GM13976 (cell line): ENCODE data around the gene RNASEH2B.

Experiments
- DNase-seq: peaks from one replicate; pipeline ENCODE4 v3.0.0; 2012; ENCODE audit warnings: low spot score
- CTCF ChIP-seq: IDR thresholded peaks from 2 replicates; pipeline ENCODE4 v1.5.1; 2012; ENCODE audit warnings: borderline replicate concordance, mild to moderate bottlenecking; ENCODE audit not compliant: insufficient read depth; ENCODE audit errors: extremely low read depth, missing control alignments, control extremely low read depth
- in situ Hi-C: fragments of 300-500 bp; cut with MboI; formaldehyde crosslinking; loops from one replicate; pipeline ENCODE4 v1.12.0; 2022; ENCODE audit warnings: low sequenced_read_pairs, mixed read lengths, inconsistent platforms; ENCODE audit not compliant: unreplicated experiment

Gene RNASEH2B

GRCh38 chr13:50873991-50874390 lies 35.6 kb upstream of the RNASEH2B start:
- no peak for DNase-seq
- in situ Hi-C loops, result no loop called here
- no peak for TF ChIP-seq CTCF

GRCh38 chr13:50882816-50883435 lies 26.7 kb upstream of the RNASEH2B start:
- DNase-seq, result no peak
- TF ChIP-seq CTCF, result no peak
- in situ Hi-C loops, result no loop called here

DNA sequence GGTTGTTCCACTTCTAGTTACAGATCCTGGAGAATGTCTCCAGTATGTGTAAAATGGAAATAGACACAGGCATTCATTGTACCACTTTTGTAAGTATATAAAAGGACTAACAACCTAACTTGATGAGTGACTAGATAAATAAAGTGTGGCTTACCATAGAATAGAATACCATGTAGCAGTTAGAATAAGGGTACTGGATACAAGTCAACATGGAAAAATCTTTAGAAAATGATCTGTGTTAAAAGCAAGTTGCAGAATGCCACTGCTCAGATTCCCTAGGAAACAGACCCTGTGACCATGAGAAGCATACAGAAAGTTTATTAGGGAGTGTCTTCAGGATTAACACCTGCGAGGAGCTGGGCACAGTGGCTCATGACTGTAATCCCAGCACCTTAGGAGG lies 25.9 kb upstream of the RNASEH2B start:
- TF ChIP-seq CTCF, result no peak
- in situ Hi-C loops, result no loop called here
- DNase-seq, result no peak

DNA sequence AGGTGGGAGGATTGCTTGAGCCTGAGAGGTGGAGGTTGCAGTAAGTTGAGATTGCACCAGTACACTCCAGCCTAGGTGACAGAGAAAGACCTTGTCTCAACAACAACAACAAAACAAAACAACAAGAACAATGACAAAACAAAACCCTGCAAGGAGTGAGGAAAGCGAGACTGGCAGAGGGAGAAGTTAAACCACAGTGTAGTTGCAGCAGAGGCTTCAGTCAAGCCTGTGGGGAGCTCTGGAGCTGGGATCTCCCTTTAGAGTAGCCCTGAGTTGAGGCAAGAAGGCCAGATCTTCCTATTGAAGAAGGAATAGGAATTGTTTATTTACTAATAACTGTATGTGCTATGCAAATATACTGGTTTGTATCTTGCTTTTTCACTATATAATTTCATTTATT lies 25.3 kb upstream of the RNASEH2B start:
- no peak for TF ChIP-seq CTCF
- in situ Hi-C loops, result no loop called here
- DNase-seq, result no peak

- TF ChIP-seq CTCF, result no peak
- in situ Hi-C loops, result no loop called here
Measured at GRCh38 chr13:50887151-50887550, 22.4 kb upstream of the RNASEH2B start.

DNA sequence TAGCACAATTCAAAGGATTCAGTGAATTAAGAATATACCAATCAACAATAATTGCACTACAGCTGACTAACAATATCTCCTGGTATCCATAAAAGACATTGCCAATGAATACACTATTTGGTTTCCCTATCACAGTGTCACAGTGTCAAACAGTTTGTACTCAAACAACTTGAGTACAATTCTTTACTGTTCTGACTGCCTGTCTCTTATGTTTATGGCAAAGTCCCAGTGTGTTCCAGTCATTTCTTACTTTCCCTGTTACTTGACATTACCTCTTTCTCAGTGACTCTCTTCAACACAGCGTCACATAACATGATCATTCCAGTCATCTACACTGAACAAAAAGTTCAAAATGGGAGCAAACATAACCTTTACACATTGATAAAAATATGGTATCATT lies 21.2 kb upstream of the RNASEH2B start:
- in situ Hi-C loops, result no loop called here
- DNase-seq, result no peak
- TF ChIP-seq CTCF, result no peak

More at GRCh38 chr13:50887151-50887550, 22.4 kb upstream of the RNASEH2B start:
- DNase-seq, result no peak
